T-helper 2 cell treated with Interferon-gamma antibody and Interleukin-4, amounts not matched to agents 5 μg/mL and 100 μg/mL, for 36 hours (primary cell): Measurements from ENCODE around the gene CMTM2.
"Not testable (repeated sequence)": the region's sequence is repeated elsewhere in the genome, so short reads cannot be mapped to it uniquely, and the experiment has no call there.

Experiments
- DNase-seq: peaks from one replicate; pipeline ENCODE4 v3.0.0; 2021; ENCODE audit warnings: low spot score
- H3K27ac Mint-ChIP-seq: one replicate; pipeline ENCODE4 v1.8.0; 2021; ENCODE audit warnings: mild to moderate bottlenecking, mixed read lengths
- H3K27me3 Mint-ChIP-seq: one replicate; pipeline ENCODE4 v1.8.0; 2021; ENCODE audit warnings: low read depth, mixed read lengths
- H3K36me3 Mint-ChIP-seq: one replicate; pipeline ENCODE4 v1.8.0; 2021; ENCODE audit warnings: low read depth, mixed read lengths
- H3K4me1 Mint-ChIP-seq: one replicate; pipeline ENCODE4 v1.8.0; 2021; ENCODE audit warnings: low read depth, mixed read lengths
- H3K4me3 Mint-ChIP-seq: one replicate; pipeline ENCODE4 v1.8.0; 2022; ENCODE audit warnings: mild to moderate bottlenecking, moderate library complexity, mixed read lengths
- H3K9me3 Mint-ChIP-seq: one replicate; pipeline ENCODE4 v1.8.0; 2021; ENCODE audit warnings: mixed read lengths

The CMTM2 gene

GRCh38 chr16:66585481-66586239 lies 6.4 kb downstream of the CMTM2 start:
- no peaks in the 10 kb centered on the region for H3K27me3 Mint-ChIP-seq
- H3K36me3 Mint-ChIP-seq = peaks cover 5% of the 10 kb centered on the region
- H3K9me3 Mint-ChIP-seq = no peaks in the 10 kb centered on the region
- no peak for DNase-seq
- H3K4me1 Mint-ChIP-seq = peaks cover 26% of the 10 kb centered on the region
- H3K27ac Mint-ChIP-seq = no peak overlapping the region
- H3K4me3 Mint-ChIP-seq = no peak overlapping the region

GRCh38 chr16:66587881-66588600 lies 8.8 kb downstream of the CMTM2 start:
- Mint-ChIP-seq H3K4me1 (peaks cover 34% of the 10 kb centered on the region), H3K36me3 (no peaks in the 10 kb centered on the region), H3K4me3 (no peak overlapping the region), H3K9me3 (no peaks in the 10 kb centered on the region), H3K27ac (peak overlapping the region; percentile 66), H3K27me3 (no peaks in the 10 kb centered on the region)
- no peak for DNase-seq

GRCh38 chr16:66588981-66589713 lies 9.9 kb downstream of the CMTM2 start:
- peak overlapping the region; percentile 78 for H3K27ac Mint-ChIP-seq
- H3K4me3 Mint-ChIP-seq = peak overlapping the region; percentile 78
- DNase-seq = peak; percentile 64
- no peaks in the 10 kb centered on the region for H3K9me3 Mint-ChIP-seq
- no peaks in the 10 kb centered on the region for H3K27me3 Mint-ChIP-seq
- H3K36me3 Mint-ChIP-seq = no peaks in the 10 kb centered on the region
- H3K4me1 Mint-ChIP-seq = peaks cover 34% of the 10 kb centered on the region

GRCh38 chr16:66590322-66590721 lies 11.1 kb downstream of the CMTM2 start:
- H3K4me3 Mint-ChIP-seq = peak overlapping the region; percentile 83
- H3K27ac Mint-ChIP-seq = peak overlapping the region; percentile 69
- no peaks in the 10 kb centered on the region for H3K36me3 Mint-ChIP-seq
- H3K27me3 Mint-ChIP-seq = no peaks in the 10 kb centered on the region
- H3K4me1 Mint-ChIP-seq = peaks cover 39% of the 10 kb centered on the region
- DNase-seq = peak; percentile 35
- no peaks in the 10 kb centered on the region for H3K9me3 Mint-ChIP-seq

- H3K4me1 Mint-ChIP-seq = peaks cover 39% of the 10 kb centered on the region
- H3K27me3 Mint-ChIP-seq = no peaks in the 10 kb centered on the region
Observed at GRCh38 chr16:66591018-66591417, 11.8 kb downstream of the CMTM2 start.

GRCh38 chr16:66592241-66592640 lies 13.0 kb downstream of the CMTM2 start:
- no peak overlapping the region for H3K27ac Mint-ChIP-seq
- H3K4me3 Mint-ChIP-seq = no peak overlapping the region

More at GRCh38 chr16:66591018-66591417, 11.8 kb downstream of the CMTM2 start:
- Mint-ChIP-seq H3K36me3 (no peaks in the 10 kb centered on the region), H3K9me3 (no peaks in the 10 kb centered on the region), H3K4me3 (peak overlapping the region; percentile 83), H3K27ac (no peak overlapping the region)
- no peak for DNase-seq

GRCh38 chr16:66592814-66593213 lies 13.6 kb downstream of the CMTM2 start:
- Mint-ChIP-seq H3K27ac (no peak overlapping the region), H3K27me3 (no peaks in the 10 kb centered on the region), H3K9me3 (no peaks in the 10 kb centered on the region), H3K4me3 (no peak overlapping the region), H3K36me3 (no peaks in the 10 kb centered on the region), H3K4me1 (peaks cover 48% of the 10 kb centered on the region)
- no peak for DNase-seq

More at GRCh38 chr16:66592241-66592640, 13.0 kb downstream of the CMTM2 start:
- DNase-seq = no peak
- no peaks in the 10 kb centered on the region for H3K9me3 Mint-ChIP-seq
- peaks cover 47% of the 10 kb centered on the region for H3K4me1 Mint-ChIP-seq
- no peaks in the 10 kb centered on the region for H3K36me3 Mint-ChIP-seq
- no peaks in the 10 kb centered on the region for H3K27me3 Mint-ChIP-seq

- H3K27ac Mint-ChIP-seq = no peak overlapping the region
- peaks cover 48% of the 10 kb centered on the region for H3K4me1 Mint-ChIP-seq
- no peak overlapping the region for H3K4me3 Mint-ChIP-seq
- H3K27me3 Mint-ChIP-seq = no peaks in the 10 kb centered on the region
- no peak for DNase-seq
- no peaks in the 10 kb centered on the region for H3K36me3 Mint-ChIP-seq
- no peaks in the 10 kb centered on the region for H3K9me3 Mint-ChIP-seq
Observed at GRCh38 chr16:66594739-66595138, 15.5 kb downstream of the CMTM2 start.

GRCh38 chr16:66596559-66596958 lies 17.3 kb downstream of the CMTM2 start:
- Mint-ChIP-seq H3K4me1 (peaks cover 44% of the 10 kb centered on the region), H3K27ac (peak overlapping the region; percentile 93)
- H3K9me3 Mint-ChIP-seq, H3K4me3 Mint-ChIP-seq, DNase-seq, H3K36me3 Mint-ChIP-seq, H3K27me3 Mint-ChIP-seq: not testable (repeated sequence)

GRCh38 chr16:66596986-66597848 lies 18.0 kb downstream of the CMTM2 start:
- H3K4me1 Mint-ChIP-seq = peaks cover 41% of the 10 kb centered on the region
- peak overlapping the region; percentile 61 for H3K4me3 Mint-ChIP-seq
- peak; percentile 19 for DNase-seq
- H3K27ac Mint-ChIP-seq = peak overlapping the region; percentile 93
- peaks cover 8% of the 10 kb centered on the region for H3K9me3 Mint-ChIP-seq
- peaks cover 8% of the 10 kb centered on the region for H3K36me3 Mint-ChIP-seq
- no peaks in the 10 kb centered on the region for H3K27me3 Mint-ChIP-seq

- no peaks in the 10 kb centered on the region for H3K27me3 Mint-ChIP-seq
- H3K9me3 Mint-ChIP-seq = peaks cover 8% of the 10 kb centered on the region
- peaks cover 45% of the 10 kb centered on the region for H3K4me1 Mint-ChIP-seq
- peak overlapping the region; percentile 93 for H3K27ac Mint-ChIP-seq
- H3K4me3 Mint-ChIP-seq = peak overlapping the region; percentile 54
- H3K36me3 Mint-ChIP-seq = peaks cover 8% of the 10 kb centered on the region
- no peak for DNase-seq
Observed at GRCh38 chr16:66598111-66598510, 18.8 kb downstream of the CMTM2 start.

GRCh38 chr16:66599726-66600125 lies 20.5 kb downstream of the CMTM2 start:
- H3K27ac Mint-ChIP-seq = peak overlapping the region; percentile 62
- H3K4me1 Mint-ChIP-seq = peaks cover 50% of the 10 kb centered on the region

GRCh38 chr16:66600477-66600876 lies 21.2 kb downstream of the CMTM2 start:
- no peak for DNase-seq
- H3K4me3 Mint-ChIP-seq = no peak overlapping the region
- peaks cover 45% of the 10 kb centered on the region for H3K4me1 Mint-ChIP-seq
- peaks cover 8% of the 10 kb centered on the region for H3K9me3 Mint-ChIP-seq
- H3K27me3 Mint-ChIP-seq = no peaks in the 10 kb centered on the region
- H3K36me3 Mint-ChIP-seq = peaks cover 13% of the 10 kb centered on the region
- H3K27ac Mint-ChIP-seq = no peak overlapping the region

More at GRCh38 chr16:66599726-66600125, 20.5 kb downstream of the CMTM2 start:
- Mint-ChIP-seq H3K9me3 (peaks cover 8% of the 10 kb centered on the region), H3K36me3 (peaks cover 13% of the 10 kb centered on the region), H3K4me3 (peak overlapping the region; percentile 31), H3K27me3 (no peaks in the 10 kb centered on the region)
- no peak for DNase-seq
